Amniotic epithelial cell (primary cell): Measurements from ENCODE around the gene LRRTM1.

Experiments
- DNase-seq: peaks from one replicate; pipeline ENCODE4 v3.0.0-alpha.2; 2010; ENCODE audit warnings: low read depth

LRRTM1 gene

GRCh38 chr2:80302314-80303005, 2.1 kb downstream of the LRRTM1 start:
- DNase-seq, result no peak

DNA sequence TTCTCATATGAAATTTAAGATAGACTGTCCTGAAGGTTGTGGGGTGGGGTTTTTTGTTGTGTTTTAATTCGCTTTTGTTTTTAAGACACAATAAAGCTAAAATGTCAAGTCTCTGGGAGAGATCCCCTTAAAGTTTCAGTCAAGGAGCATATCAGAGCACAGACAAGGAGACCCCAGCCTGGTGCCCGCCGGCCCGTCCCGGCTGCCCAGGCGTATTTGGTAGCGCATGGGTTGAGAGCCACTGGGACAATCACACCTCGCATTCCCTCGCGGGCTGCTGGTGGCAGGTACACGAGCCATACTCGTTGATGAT, 2.6 kb downstream of the LRRTM1 start:
- no peak for DNase-seq

DNA sequence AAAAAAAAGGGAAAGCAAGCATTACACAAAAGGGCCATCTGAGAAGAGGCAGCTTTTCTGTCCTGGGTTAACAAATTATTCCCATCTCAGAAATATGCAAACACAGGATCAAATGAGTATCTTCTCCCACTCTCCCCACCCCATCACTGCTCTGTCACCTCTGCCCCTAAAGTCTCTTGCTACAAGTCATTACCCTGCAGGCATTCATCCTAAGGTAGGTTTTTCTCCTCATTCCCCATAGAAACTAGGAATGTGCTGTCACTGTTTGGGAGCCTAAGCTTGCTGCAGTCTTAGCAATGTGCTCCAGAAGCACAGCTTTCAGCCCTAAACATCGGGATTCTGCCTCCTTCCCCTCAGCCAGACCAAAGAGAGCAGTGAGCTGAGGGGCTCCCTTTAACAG, 3.6 kb downstream of the LRRTM1 start:
- no peak for DNase-seq

- DNase-seq, result no peak
Measured at GRCh38 chr2:80300346-80300745, 4.2 kb downstream of the LRRTM1 start.

- no peak for DNase-seq
Measured at GRCh38 chr2:80299661-80300060, 4.9 kb downstream of the LRRTM1 start.

DNA sequence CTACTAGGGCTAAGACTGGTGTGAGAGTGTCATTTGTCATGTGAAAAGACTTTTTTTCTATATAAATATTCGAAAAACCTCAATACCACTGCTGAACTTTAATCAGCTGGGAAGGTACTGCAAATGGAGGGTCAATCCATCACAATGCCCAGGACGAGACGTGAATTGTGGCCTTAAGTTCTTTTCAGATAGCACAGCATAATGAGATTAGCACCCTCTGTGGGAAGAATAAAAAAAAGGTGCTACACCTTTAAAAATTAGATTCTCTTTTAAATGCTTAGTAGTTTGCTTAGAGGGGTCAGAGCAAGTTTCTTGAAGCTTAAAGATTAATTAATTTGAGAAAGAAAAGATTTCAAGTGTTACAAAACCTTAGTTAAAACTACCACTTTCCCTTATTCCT, 5.6 kb downstream of the LRRTM1 start:
- no peak for DNase-seq

GRCh38 chr2:80293039-80293438, 11.5 kb downstream of the LRRTM1 start:
- DNase-seq, result no peak

DNA sequence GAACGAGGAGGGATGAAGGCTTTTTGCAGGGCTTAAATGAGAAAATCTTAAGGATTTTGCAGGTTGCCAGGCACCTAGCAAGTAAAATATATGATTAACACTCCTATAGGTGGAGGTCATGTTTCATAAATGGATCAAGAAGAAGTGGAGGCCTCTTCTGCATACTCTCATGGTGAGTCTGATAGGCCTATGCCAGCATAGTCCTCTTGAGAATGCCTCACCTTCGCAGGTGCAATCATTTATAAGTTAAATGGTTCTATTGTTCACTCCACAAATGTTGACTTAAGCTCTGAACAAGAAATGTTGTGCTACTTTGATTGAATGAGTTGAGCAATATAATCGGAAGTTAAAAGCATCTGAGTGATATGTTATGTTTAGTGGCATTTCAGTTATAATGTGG, 12.1 kb downstream of the LRRTM1 start:
- DNase-seq, result no peak

- DNase-seq, result no peak
Measured at GRCh38 chr2:80291656-80292055, 12.9 kb downstream of the LRRTM1 start.

DNA sequence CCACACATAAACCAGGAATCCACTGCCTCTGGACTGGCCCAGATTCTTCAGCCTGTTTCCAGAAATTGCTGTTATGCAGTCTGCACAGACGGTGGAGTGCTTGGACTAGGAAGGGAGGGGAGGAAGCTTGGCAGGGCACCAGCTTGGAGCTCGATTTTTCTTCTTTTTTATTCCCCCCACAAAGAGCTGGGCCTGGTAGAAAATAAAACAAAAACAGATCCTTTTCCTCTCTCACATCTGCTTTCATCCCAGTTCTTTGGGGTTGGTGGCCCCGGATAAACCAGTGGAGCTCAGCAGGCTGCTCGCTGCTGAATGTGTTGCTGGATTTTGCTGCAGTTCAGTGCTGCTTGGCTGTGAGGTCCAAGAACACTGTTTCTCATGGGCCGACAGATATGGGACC, 16.0 kb downstream of the LRRTM1 start:
- no peak for DNase-seq

DNA sequence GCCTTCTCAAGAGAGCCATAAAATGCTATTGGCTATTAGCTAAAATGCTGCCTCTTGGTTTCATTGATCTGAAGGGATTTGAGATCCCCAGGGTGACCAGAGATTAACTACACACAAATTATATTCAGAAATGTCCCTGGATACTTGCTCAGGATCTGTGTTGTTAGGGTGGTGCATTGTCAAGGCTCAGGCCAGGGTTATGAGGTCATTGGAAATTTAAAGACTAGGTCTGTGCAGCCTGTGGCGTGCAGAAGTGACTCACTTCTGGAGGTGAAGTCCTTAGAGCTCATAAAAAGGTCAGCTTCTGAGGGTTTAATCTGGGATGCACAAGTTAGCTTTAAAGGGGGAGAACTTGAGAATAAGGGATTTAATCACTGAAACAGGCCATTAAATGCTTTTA, 23.5 kb downstream of the LRRTM1 start:
- no peak for DNase-seq

DNA sequence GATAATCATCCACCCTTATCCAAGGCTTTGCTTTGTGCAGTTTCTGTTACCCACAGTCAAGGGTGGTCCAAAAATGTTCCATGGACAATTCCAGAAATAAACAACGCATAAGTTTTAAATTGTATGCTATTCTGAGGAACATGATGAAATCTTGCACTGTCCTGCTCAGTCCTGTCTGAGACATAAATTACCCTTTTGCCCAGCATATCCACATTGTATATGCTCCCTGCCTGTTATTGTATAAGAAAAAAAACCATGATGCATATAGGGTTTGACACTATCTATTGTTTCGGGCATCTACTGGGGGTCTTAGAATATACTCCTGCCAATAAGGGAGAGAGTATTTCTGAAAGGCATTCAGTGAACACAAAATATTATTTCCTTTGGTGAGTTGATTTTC, 24.0 kb downstream of the LRRTM1 start:
- no peak for DNase-seq

GRCh38 chr2:80269806-80270205, 34.7 kb downstream of the LRRTM1 start:
- no peak for DNase-seq

DNA sequence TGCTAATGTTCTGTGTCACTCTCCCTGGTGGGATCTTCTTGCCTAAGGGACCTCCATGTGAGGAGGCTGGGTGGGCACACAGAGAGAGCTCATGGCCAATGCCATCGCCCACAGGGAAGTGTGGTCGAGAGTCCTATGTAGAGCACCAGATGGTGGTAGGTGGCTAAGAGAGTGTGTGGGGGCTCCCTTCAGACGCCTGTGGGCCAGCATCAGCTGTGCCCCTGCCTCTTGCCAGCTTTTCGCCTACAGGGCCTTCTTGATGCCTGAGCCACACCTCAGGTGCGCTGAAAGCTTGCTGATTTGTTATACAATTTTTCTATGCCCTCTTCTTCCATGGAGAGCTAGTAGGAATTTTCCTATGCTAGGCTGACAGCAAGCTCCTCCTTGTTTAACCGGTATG, 38.3 kb downstream of the LRRTM1 start:
- no peak for DNase-seq

- DNase-seq, result no peak
Measured at GRCh38 chr2:80259292-80259691, 45.3 kb downstream of the LRRTM1 start.

GRCh38 chr2:80258793-80259192, 45.8 kb downstream of the LRRTM1 start:
- DNase-seq, result no peak

DNA sequence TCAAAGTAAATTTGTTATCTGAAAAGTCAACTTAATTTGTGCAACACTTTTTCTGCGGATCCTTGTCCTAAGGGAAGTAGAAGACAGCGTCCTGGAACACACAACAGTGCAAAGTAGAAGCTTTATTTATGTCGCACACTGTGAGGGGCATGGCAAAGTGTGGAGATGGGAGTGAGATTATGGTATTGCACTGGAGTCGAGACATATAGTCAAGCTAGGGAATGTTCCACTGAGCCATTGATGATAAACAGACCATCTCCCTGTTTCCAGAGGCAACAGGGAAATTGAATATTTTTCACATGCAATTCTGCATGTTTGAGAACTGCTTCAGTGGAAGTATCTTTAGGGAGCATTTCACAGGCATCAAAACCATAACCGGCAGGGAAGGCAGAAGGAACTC, 46.2 kb downstream of the LRRTM1 start:
- no peak for DNase-seq

GRCh38 chr2:80257450-80257849, 47.1 kb downstream of the LRRTM1 start:
- DNase-seq, result no peak

- no peak for DNase-seq
Measured at GRCh38 chr2:80256782-80257167, 47.8 kb downstream of the LRRTM1 start.

DNA sequence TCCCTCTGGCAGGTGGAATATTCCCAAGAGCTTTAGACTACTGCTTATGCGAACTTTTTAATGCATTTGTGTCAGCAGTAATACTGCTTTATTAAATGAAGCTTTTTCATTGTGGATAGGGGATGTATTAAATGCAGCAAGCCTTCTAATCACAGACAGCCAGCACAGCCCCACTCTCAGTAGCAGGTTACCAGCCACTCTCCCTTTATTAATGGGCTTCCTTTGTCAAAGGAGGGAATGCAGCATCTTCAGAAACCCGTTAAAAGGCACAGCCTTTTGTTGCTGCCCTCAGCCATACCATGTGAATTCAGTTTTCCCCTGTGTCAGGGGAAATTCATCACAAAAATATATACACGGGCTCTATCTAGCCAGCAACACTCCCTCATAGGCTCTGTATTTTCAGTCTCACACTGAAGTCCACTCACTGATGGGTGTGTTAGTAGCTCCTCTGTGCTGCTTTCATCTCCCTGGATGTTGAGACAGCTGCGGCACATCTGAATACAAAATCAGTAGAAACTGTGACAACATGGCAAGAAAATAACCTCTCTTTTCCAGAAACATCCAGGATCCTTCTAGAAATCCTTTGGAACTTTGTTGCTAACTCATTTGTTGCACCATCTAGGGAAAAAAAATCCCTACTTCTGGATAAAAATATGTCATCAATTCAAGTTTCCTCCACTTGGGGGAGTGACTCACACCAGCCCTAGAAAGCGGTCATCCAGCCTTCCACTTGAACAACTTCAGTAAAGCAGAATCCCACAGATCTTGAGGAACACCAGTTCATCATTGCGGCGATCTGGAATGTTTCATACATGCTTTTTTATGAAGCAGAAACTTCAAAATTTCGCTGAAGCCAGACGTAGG, 48.4 kb downstream of the LRRTM1 start:
- DNase-seq, result peak; percentile 66

DNA sequence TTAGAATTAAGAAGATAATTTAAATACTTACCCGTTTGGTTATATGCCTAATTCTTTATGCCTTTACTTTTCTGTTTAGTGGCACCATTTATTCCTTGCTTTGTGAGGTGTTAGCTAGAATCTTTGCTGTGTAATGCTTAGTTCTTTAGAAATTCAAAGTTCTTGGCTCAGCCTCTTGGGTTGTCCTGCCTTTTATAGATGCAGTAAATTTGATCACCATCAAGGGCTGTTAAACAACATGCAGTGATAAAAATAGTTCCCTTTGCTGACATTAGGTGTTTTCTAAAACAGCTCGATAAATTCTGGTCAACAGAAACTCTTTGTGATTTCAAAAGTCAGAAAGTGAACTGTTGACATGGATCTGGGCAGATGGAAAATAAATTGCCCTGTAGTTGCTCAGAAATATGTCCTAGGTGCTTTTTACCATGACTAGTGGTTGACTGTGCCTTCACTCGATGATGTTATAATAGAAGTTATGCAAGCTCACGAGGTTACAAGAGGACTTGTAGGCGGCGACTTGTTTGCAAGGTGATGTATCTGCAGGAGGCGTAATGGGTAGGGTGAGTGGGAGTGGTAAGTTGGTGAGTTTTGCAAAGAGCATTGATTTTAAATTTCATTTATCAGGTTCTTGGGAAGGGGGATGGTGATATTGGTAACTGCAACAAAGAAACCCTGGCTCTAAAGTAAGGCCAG, 52.1 kb downstream of the LRRTM1 start:
- no peak for DNase-seq
